ENCODE results near the gene MAPK8.

GRCh38 chr10:48457949-48458661 is 151.6 kb downstream of the MAPK8 start:
- TF ChIP-seq, protein P1, sequence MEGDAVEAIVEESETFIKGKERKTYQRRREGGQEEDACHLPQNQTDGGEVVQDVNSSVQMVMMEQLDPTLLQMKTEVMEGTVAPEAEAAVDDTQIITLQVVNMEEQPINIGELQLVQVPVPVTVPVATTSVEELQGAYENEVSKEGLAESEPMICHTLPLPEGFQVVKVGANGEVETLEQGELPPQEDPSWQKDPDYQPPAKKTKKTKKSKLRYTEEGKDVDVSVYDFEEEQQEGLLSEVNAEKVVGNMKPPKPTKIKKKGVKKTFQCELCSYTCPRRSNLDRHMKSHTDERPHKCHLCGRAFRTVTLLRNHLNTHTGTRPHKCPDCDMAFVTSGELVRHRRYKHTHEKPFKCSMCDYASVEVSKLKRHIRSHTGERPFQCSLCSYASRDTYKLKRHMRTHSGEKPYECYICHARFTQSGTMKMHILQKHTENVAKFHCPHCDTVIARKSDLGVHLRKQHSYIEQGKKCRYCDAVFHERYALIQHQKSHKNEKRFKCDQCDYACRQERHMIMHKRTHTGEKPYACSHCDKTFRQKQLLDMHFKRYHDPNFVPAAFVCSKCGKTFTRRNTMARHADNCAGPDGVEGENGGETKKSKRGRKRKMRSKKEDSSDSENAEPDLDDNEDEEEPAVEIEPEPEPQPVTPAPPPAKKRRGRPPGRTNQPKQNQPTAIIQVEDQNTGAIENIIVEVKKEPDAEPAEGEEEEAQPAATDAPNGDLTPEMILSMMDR (IDR thresholded peaks at IDR 0.05; ENCODE audit: low read length) = no peak
- no peak for TF ChIP-seq EZH2 (optimal IDR thresholded peaks at IDR 0.05; ENCODE audit: low read depth, low read length)
- TF ChIP-seq EZH2phosphoT487 (IDR thresholded peaks at IDR 0.05; ENCODE audit: low read length) = no peak

Measured in MM.1S (cell line).